Activated gamma-delta T cell treated with Interleukin-2 at 50 U/mL for 16 hours (primary cell): Measurements from ENCODE around the gene ADAM10.

Source experiments
- DNase-seq: peaks from one replicate; pipeline ENCODE4 v3.0.0-alpha.2; 2020

The ADAM10 gene

DNA sequence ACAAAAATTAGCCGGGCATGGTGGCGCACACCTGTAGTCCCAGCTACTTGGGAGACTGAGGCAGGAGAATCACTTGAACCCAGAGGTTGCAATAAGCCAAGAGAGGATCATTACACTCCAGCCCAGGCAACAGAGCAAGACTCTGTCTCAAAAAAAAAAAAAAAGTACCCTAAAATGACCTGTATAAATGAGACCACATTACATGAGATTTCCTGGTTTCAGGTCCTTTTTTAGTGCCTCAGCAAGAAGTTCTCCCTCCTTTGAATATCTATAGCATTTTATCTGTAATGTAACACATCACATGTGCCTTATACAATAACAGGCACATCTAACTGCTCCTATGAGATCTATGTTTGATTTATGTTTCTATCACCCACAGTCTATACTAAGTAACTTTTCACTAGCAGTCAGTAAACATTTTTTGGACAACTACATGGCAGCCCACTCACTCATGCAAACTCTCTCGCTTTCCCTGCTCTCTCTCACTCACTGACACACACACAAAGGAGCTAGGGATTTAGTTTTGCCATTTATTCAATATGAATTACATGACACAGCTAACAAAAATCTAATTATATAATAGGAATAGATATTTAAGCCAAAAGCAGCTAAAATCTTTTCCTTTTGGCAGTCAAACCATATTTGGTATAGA lies 34.1 kb downstream of the ADAM10 start:
- no peak for DNase-seq

DNA sequence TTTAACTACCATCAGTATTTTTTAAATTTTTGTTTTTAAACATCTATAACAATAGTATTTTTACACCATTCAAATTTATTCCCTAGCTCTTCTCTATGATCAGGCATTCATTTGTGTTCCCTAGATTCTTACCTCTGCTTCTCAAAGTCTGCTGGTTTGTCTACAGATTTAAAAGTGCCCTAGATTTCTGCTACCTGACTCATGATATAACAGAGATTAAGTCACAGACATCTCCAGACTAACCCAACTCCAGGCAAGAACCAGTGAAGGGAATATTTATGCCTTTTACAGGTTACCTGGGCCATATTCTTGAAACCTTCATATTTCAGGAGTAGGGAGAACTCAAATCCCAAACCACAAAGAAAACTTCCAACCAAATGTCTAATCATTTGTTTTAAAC lies 38.8 kb downstream of the ADAM10 start:
- no peak for DNase-seq

DNA sequence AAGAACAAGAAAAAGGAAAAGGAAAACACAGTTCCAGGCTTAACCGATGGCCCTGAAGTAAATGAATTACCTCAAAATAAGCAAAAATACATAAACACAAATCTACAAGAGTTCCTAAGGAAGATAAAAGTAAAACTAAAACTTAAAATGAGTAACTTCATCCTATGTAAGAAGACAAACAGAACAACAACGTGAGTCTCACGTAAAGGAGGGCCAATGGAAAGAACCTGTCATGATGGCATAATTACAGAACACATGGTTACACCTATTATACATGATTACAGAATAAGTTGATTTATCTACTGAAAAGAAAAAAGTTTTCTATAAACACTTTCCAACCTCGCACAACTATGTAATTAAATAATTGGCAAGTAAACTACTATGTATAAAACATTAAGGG lies 42.1 kb downstream of the ADAM10 start:
- DNase-seq: no peak

DNA sequence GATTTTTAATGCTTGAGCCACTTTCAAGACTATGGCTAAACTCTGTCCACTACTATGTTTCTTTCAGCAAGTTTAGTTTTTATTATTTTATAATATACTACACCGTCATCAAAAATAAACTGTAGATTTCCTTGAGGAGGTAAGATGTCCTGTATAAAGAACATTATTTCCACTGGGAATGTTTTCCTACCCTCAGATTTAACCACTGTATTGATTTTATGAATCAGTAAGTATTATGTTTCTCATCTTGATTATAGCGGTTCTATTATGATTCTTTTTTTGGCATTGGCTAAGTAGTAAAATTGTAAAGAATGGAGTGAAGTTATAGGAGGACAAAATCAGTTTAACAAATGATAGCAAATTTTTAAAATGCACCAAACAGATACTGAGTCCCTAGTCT lies 44.4 kb downstream of the ADAM10 start:
- DNase-seq: no peak

- no peak for DNase-seq
These were observed 45.2 kb downstream of the ADAM10 start for GRCh38 chr15:58704155-58704865.

DNA sequence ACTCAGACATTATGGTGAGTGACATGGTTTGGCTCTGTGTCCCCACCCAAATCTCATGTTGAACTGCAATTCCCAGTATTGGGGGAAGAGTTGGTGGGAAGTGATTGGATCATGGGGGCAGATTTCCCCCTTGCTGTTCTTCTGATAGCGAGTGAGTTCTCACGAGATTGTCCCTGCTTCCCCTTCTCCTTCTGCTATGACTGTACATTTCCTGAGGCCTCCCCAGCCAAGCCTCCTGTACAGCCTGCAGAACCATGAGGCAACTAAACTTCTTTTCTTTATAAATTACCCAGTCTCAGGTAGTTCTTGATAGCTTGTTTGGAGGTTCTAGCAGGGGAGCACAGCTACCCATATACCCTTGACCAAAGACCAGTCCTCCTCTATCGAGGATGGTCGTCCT lies 45.9 kb downstream of the ADAM10 start:
- no peak for DNase-seq

GRCh38 chr15:58702233-58702632 lies 47.3 kb downstream of the ADAM10 start:
- no peak for DNase-seq

- DNase-seq: no peak
These were observed 48.1 kb downstream of the ADAM10 start for GRCh38 chr15:58701376-58701775.

GRCh38 chr15:58699769-58700168 lies 49.7 kb downstream of the ADAM10 start:
- DNase-seq: no peak

- DNase-seq: no peak
These were observed 50.4 kb downstream of the ADAM10 start for GRCh38 chr15:58698887-58699641.

DNA sequence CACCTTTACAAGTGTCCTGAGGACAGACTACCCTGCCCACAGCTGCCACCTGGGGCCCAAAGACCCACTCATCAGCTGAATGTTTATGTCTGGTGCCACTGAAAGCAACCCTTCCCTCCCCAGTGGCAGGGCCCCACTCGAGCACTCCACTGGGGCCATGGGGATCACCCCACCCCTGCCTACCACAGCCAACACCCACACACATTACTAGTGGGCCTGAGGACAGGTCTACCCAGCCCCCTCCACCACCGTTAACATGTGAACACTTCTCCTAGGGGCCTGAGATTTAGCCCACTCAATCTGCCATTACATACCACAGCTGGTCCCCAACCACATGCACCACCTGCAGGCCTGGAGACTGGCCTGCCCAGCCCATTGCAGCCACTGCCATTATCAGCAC lies 52.3 kb downstream of the ADAM10 start:
- DNase-seq: no peak

GRCh38 chr15:58696738-58697137 lies 52.8 kb downstream of the ADAM10 start:
- DNase-seq: no peak

- DNase-seq: no peak
These were observed 54.7 kb downstream of the ADAM10 start for GRCh38 chr15:58694641-58695398.

DNA sequence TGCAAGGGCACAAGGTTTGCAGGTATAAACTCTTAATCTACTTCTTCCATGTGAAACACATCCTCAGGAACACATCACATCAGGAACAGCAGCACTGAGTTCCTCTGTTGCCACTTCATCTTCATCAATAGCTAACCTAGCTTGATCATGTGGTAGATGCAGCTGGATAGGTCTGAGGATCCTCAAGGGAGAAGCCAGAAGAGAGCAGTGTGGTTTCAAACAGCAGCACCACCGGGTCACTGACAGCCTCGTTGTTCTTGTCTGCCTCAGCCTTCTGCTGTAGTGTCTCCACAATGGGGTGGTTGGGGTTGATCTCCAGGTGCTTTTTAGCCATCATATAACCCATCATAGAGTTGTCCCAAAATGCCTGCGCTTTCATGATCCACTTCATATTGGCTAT lies 58.8 kb downstream of the ADAM10 start:
- DNase-seq: no peak

- no peak for DNase-seq
These were observed 59.9 kb downstream of the ADAM10 start for GRCh38 chr15:58689646-58690045.

DNA sequence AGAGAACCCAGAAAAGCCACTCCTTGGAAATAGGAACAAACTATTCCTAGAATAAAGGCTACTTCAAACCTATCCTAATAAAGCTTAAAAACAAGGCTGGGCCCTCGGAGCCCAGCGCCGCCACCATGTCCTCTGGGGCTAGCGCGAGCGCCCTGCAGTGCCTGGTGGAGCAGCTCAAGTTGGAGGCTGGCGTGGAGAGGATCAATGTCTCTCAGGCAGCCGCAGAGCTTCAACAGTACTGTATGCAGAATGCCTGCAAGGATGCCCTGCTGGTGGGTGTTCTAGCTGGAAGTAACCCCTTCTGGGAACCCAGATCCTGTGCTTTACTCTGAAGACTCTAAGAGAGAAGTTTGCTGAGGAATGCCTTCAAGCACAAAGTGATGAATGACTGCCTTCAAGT lies 63.2 kb downstream of the ADAM10 start:
- no peak for DNase-seq

GRCh38 chr15:58684751-58685150 lies 64.8 kb downstream of the ADAM10 start:
- no peak for DNase-seq

DNA sequence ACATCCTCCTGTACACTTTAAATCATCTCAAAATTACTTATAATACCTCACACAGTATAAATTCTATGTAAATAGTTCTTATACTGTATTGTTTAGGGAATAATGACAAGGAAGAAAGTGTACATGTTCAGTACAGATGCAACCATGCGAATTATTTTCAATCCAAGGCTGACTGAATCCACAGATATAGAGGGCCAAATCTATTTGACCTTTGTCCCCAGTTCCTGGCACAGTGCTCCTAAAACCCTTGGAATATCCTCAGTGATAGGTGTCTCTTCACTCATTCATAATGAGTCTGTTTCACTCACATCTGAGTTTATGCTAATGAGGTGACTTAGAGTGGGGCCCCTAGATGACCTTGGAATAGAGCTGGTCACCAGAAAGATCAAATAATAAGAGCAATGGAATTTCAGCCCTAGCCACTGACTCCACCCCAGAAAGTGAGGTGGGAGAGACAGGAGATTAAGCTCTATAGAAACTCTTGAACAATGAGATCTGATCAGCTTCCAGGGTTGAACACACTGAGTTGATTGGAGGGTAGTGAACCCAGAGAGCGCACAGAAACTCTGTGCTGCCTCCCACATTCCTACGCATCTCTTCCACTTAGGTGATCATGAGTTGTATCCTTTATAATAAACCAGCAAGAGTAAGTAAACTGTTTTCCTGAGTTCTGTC lies 65.3 kb downstream of the ADAM10 start:
- no peak for DNase-seq

DNA sequence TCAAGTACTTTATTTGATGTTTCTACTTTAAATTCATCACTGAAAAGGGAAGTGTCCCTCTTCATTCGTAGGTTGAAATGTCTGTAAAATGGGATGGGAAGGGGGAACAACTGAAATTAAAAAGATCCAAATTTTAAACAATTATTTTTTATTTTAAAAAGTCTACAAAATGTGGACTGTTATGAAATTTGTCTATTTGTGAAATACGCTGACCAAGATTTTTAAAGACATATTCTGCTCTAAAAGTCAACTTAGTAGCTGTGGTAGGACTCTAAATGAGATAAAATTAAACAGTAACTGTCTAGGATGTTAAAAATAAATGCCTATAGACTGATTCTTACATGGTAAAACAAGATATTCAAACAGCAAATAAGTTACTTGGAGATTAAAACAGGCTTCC lies 67.3 kb downstream of the ADAM10 start:
- no peak for DNase-seq

DNA sequence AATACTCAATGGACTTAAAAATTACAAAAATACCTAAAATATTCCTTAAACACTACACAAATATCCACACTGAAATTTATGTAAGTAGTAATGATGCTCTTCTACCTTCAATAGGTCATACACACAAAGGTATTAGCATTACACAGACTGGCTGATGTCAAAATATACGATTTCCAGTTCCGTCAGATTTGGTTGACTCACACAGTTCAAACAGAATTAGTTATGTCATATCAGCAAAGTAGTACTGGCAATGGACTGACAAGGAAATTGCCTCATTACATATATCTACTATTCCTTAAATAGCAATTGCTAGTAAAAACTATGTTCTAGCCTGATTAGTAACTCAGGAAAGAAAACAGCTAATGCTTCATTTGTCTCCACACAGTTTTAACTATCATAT lies 70.8 kb downstream of the ADAM10 start:
- no peak for DNase-seq

DNA sequence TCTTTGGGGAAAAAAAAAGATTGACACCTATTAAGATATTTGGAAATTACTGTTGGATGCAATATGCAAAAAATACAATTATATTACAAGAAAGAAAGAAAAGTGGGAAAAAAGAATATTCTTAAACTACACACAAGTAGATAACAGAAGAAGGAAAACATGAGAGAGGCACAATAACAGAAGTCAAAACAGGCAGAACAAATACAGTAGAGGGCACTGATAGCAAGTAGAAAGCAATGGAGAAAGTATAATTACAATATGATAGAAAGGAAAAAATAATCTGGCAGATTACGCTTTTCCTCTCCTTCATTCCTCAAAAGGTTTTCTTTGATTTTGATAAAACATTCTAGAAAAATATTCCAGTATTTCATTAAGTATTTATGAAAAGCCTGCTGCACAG lies 72.1 kb downstream of the ADAM10 start:
- no peak for DNase-seq

DNA sequence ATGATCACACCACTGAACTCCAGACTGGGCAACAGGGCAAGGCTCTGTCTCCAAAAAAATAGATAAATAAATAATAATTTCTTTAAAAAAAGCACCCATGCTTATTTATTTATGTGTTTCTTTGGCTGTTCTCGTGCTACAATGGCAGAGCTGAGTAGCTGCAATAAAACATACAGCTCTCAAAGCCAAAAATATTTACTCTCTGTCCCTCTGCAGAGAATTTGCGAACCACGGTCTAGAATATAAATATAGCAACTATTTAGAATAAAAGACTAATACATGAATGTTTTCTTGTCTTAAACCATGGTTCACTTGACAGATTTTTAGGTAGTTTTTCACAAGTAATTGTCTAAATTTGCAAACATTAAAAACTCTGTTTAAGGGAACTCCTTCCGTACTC lies 72.7 kb downstream of the ADAM10 start:
- DNase-seq: no peak

- no peak for DNase-seq
These were observed 78.3 kb downstream of the ADAM10 start for GRCh38 chr15:58671186-58671585.
